ENCODE data around the gene SDF4.

The SDF4 gene

DNA sequence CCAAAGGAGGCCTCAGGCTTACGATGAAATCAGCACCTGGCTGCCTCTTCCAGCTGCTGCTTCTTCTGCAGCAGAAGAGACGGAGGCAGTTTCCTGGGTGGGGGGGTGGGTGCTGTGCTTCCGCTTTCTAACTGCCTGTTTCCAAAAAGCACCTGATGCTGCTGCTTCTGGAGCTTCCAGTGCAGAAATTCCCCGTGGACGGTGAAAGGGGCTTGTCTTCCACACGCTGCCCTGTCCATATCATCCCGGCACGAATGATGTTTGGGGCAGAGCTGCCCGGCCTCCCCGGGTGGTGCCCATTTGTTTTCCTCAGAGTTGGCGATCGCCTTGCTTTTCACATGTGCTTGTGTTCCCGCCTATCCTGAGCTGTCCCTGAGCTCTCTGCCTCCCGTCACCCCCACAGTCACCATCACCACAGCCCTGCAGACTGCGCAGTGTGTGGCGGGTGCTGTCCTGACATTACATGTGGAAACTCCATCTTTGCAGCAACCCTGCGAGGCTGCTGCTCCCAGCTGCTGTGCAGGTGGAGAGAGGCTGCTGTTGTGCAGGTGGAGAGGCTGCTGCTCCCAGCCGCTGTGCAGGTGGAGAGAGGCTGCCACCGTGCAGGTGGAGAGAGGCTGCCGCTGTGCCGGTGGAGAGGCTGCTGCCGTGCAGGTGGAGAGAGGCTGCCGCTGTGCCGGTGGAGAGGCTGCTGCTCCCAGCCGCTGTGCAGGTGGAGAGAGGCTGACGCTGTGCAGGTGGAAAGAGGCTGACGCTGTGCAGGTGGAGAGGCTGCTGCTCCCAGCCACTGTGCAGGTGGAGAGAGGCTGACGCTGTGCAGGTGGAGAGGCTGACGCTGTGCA, 56.4 kb downstream of the SDF4 start:
- DNase-seq = no peak

DNA sequence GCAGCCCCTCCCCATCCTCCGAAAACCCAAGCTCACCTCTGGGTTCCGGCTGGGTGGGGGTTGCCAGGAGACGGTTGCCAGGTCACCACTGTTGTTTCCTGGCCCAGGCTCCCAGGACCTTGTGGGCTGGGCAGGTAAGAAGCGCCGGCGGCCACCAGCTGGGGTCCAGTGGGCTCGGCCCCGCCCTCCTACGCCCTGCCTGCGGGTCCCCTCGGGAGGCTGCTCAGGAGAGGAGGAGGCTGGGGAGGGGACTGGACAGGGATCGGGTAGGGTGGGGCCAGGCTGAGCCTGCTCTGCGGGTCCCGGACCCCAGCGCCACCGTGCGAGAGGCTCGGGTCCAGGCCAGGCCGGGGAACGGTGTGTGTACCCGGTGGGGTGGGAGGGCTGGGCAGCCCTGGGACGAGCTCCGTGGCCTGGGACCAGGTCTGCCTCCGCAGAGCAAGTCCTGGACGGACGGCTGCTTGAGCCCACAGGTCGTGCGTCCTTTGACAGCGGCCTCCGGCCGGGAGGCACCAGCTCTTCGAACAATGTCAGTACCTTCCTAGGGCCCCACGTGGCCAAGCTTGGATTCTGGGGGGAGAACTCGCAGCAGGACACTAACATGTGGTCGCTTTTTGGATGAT, 57.9 kb downstream of the SDF4 start, which contains the start of gene TTLL10:
TTLL10 (plus strand) TSS at position 88 of the 623 bp plus-strand sequence. CDS start 5,336 bp downstream, outside the sequence.
- DNase-seq = no peak

DNA sequence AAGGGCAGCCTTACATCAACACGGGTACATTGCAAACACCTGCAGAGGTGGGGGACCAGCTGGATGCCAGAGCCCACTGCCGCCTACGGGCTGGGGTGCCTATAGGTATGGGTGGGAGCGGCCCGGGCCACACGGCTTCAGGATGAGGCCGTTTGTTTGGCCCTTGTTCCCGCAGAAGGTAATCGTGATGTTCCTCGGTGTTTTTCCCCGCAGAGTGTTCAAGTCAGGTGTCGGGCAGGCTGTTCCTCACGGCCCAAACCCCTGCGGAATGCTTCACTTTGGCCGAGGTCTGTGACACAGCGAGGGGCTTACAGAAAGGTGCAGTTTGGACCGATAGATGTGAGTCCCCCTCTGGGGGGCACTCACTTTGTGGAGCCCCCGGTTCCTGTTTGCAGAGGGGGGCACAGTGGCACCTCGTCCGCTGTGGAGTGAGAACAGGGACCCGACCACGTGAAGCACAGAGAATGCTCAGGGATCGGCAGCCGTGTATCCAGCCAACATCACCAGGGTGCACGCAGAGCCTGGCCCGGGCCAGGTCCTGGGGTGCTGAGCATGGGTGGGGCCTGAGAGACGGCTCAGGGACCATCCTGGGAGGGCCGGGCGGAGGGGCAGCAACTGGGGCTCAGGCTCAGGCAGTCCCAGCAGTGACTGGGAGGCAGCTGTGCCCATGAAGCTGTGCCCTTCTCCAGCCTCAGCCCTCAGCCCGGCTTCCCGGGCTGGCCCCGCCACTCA, 58.6 kb downstream of the SDF4 start:
- DNase-seq = no peak

- no peak for DNase-seq
These were observed 60.1 kb downstream of the SDF4 start for GRCh38 chr1:1171546-1172340.

DNA sequence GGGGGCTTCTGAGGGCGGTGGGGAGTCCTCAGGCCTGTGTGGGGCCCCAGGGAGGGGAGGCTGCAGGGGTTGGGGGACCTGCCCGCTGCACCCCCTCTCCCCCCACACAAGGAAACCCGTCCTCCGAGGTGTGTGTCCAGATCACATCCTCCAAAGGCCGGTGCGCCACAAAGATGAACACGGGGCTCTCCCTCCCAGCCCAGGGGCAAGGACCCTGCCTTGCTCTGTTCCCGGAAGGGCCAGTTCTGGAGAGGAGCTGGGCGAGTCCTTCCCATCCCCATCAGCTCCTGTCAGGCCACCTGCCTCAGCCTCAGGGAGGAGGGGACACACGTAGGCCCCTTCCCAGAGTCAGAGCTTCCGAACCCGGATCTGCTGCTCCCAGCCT, 60.6 kb downstream of the SDF4 start:
- DNase-seq = no peak

GRCh38 chr1:1170215-1171091, 61.3 kb downstream of the SDF4 start:
- no peak for DNase-seq

DNA sequence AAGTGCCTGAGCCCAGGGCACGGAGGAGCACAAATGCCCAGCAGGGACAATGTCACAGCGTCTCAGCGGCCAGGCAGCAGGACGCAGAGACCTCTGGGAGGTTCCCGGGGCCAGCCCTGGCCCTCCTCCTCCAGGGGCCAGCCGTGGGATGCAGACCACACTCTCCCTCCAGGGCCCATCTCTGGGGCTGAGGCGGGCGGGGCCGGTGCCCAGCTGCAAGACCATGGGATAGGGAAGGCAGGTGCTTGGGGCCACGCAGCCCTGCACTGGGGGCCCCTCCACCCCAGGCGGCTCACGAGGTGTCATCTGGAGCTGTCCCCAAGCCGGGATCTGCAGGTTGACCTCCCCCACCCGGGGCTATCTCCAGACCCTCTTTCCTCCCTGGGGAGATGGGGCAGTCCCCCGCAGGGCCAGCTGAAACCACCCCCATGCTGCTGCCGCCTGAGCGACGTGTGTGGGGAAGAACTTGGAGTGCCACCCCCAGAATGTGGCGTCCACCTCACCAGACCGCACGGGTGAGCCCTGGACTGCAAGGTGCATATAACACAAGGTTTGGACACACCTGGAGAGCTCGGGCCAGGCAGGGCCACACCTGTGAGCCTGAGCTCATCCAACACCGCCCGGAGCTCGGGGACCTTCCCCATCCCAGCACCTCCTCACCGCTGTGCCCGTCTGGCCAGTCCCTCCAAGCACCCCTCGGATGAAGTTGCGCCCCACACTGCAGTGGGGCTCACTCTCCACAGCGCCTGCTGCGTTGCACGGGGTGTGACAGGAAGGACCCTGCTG, 62.2 kb downstream of the SDF4 start:
- DNase-seq = no peak

DNA sequence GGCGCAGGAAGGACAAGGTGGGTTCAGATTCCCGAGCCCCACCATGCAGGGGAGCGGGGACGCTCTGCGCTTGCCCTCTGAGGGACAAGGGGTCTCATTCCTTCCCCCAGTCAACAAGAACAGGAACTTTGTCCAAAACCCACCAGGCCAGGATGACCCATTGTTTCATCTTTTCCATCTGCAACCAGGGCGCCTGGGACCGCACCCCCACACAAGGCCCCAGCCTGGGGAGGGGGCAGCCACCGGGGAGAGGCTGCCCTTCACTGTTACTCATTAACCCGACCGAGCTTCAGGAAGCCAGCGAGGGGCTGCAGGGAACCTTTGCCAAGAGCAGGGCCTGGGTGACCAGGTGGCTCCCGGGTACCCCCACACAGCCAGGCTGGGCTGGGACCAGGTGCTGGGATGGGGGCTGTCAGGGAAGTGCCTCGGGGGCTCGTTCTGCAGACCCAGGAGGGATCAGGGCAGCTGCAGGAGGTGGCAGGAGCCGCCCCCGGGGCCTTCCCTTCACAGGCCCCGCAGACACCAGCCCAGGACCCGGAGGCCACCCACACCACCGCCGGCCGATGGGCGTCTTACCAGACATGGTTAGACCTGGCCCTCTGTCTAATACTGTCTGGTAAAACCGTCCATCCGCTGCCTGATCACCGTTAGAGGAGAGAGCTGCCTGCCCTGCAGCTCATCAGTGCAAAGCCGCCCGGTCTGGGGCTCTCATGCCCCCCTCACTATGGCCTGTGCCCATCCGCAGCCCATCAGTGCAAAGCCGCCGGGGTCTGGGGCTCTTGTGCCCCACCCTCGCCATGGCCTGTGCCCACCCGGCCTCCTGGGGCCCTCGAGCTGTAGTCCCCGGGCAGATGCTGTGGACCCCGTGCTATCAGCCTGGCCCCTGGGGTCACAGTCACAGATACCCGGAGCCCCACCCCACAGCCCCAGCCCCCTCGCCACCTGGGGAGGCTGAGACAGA, 63.1 kb downstream of the SDF4 start:
- DNase-seq = no peak

DNA sequence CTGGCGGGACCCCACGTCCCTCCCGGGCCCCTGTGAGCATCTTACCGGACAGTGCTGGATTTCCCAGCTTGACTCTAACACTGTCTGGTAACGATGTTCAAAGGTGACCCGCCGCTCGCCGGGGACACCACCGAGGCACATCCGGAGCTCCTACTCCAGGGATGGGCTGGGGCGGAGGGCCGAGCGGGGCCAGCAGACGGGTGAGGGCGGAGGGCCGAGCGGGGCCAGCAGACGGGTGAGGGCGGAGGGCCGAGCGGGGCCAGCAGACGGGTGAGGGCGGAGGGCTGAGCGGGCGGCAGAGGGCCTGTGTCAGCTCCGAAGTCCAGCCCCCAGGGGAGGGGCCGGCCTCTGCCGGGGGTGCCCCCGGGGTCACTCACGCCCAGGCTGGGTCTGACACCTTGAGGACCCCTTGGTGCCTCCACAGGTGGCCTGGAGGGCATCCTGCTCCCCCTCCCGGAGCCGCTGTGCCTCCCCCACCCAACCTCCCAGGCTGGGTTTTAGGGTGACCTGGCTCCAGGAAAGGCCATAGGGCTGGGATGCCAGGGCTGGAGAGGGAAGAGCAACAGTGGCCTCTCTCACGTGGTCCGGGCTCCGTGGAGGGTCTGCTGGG, 63.9 kb downstream of the SDF4 start:
- no peak for DNase-seq

DNA sequence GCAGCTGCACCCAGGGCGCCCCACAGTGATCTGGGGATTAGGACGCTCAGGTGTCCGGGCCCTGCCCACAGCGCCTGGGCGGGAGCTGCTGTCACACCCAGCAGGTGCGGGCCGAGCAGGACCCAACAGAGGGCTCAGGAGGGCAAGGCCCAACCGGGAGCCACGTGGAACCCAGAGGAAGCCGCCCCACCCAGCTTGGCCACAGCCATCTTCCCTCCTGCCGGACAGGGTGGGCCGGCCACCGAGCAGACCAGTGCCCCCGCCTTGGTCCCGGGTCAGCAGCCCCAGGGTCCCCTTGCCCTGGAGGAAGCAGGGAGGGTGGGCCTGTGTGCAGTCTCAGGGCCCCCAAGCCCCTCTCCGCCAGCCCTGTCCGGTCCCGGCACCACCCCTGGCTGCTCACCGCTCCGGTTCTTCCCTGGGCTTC, 64.4 kb downstream of the SDF4 start:
- DNase-seq = no peak

Data from hematopoietic multipotent progenitor cell treated with erythropoietin and hydrocortisone succinate and interleukin-3 and kit ligand, for 8 days (in vitro differentiated cells).